Loucy (cell line): Measurements from ENCODE around the gene GPR152.
A peak's percentile ranks its signal among the peaks of the same experiment; 100 is the strongest.
"Not testable (repeated sequence)": the region's sequence is repeated elsewhere in the genome, so short reads cannot be mapped to it uniquely, and the experiment has no call there.

Experiments
- H2AFZ ChIP-seq: fragments of 200-600 bp; sonication (generic); 2 replicates; pipeline ENCODE4 v1.6.0; 2016; ENCODE audit warnings: antibody characterized with exemption, mild to moderate bottlenecking, low read length, moderate library complexity
- H3F3A ChIP-seq: fragments of 200-600 bp; 2 replicates; pipeline ENCODE4 v1.6.0; 2016; ENCODE audit warnings: antibody characterized with exemption, low read depth, mild to moderate bottlenecking
- H3K27me3 ChIP-seq: fragments of 200-600 bp; sonication (generic); 2 replicates; pipeline ENCODE4 v1.6.1; 2014; ENCODE audit warnings: low read length, mild to moderate bottlenecking; ENCODE audit not compliant: insufficient read depth, poor library complexity, severe bottlenecking
- H3K36me3 ChIP-seq: fragments of 200-600 bp; sonication (generic); 2 replicates; pipeline ENCODE4 v1.6.1; 2016; ENCODE audit warnings: low read length; ENCODE audit not compliant: insufficient read depth
- H3K4me1 ChIP-seq: fragments of 200-600 bp; sonication (generic); 2 replicates; pipeline ENCODE4 v1.5.1; 2014; ENCODE audit warnings: low read length, mild to moderate bottlenecking; ENCODE audit not compliant: insufficient read depth, poor library complexity, severe bottlenecking
- H3K4me2 ChIP-seq: fragments of 200-600 bp; sonication (generic); 2 replicates; pipeline ENCODE4 v1.6.0; 2014; ENCODE audit warnings: antibody characterized with exemption, low read length, low read depth, mild to moderate bottlenecking; ENCODE audit not compliant: poor library complexity, severe bottlenecking
- H3K4me3 ChIP-seq: fragments of 200-600 bp; sonication (generic); 2 replicates; pipeline ENCODE4 v1.5.1; 2014; ENCODE audit warnings: low read length, mild to moderate bottlenecking, mixed read lengths; ENCODE audit not compliant: poor library complexity, severe bottlenecking
- H3K79me2 ChIP-seq: fragments of 200-600 bp; sonication (generic); 2 replicates; pipeline ENCODE4 v1.6.1; 2014; ENCODE audit warnings: low read length; ENCODE audit not compliant: insufficient read depth
- H3K9ac ChIP-seq: fragments of 200-600 bp; sonication (generic); 2 replicates; pipeline ENCODE4 v1.6.0; 2014; ENCODE audit warnings: mild to moderate bottlenecking, low read depth, low read length, moderate library complexity; ENCODE audit not compliant: poor library complexity, severe bottlenecking
- H3K9me2 ChIP-seq: fragments of 200-600 bp; sonication (generic); replicated peaks from 2 replicates; pipeline ENCODE4 v1.6.1; 2016; ENCODE audit warnings: low read depth, low read length, mixed read lengths
- H3K9me3 ChIP-seq: fragments of 200-600 bp; sonication (generic); 2 replicates; pipeline ENCODE4 v1.6.1; 2014; ENCODE audit warnings: mild to moderate bottlenecking, antibody characterized with exemption, low read length, low read depth; ENCODE audit not compliant: insufficient read depth
- H4K20me1 ChIP-seq: fragments of 200-600 bp; sonication (generic); 2 replicates; pipeline ENCODE4 v1.6.0; 2014; ENCODE audit warnings: antibody characterized with exemption, low read length, mild to moderate bottlenecking; ENCODE audit not compliant: insufficient read depth, poor library complexity, severe bottlenecking
- CTCF ChIP-seq: fragments of 200-600 bp; sonication (generic); conservative IDR thresholded peaks from 2 replicates; pipeline ENCODE4 v1.5.1; 2014; ENCODE audit warnings: mild to moderate bottlenecking, antibody characterized with exemption, low read length
- EZH2phosphoT487 ChIP-seq: fragments of 200-600 bp; IDR thresholded peaks from 2 replicates; pipeline ENCODE4 v1.6.1; 2018; ENCODE audit warnings: antibody characterized with exemption, mild to moderate bottlenecking, moderate library complexity, borderline replicate concordance

GPR152 gene

GRCh38 chr11:67489885-67490726 lies 37.6 kb upstream of the GPR152 start:
- no peaks in the 10 kb centered on the region for H3K9me2 ChIP-seq
- H3K9ac ChIP-seq, result no peak overlapping the region
- TF ChIP-seq EZH2phosphoT487 (no peak), CTCF (no peak)
- H3K27me3 ChIP-seq, result no peaks in the 10 kb centered on the region
- no peak overlapping the region for H3K4me2 ChIP-seq
- H3K9me3 ChIP-seq, result no peaks in the 10 kb centered on the region
- peaks cover 13% of the 10 kb centered on the region for H3K4me1 ChIP-seq
- H4K20me1 ChIP-seq, result peaks cover 10% of the 10 kb centered on the region
- peaks cover 24% of the 10 kb centered on the region for H3K79me2 ChIP-seq
- peaks cover 38% of the 10 kb centered on the region; the same call in 1 of the 2 replicates for H3K36me3 ChIP-seq
- H2AFZ ChIP-seq, result no peak overlapping the region
- H3K4me3 ChIP-seq, result no peak overlapping the region
- H3F3A ChIP-seq, result no peaks in the 10 kb centered on the region

DNA sequence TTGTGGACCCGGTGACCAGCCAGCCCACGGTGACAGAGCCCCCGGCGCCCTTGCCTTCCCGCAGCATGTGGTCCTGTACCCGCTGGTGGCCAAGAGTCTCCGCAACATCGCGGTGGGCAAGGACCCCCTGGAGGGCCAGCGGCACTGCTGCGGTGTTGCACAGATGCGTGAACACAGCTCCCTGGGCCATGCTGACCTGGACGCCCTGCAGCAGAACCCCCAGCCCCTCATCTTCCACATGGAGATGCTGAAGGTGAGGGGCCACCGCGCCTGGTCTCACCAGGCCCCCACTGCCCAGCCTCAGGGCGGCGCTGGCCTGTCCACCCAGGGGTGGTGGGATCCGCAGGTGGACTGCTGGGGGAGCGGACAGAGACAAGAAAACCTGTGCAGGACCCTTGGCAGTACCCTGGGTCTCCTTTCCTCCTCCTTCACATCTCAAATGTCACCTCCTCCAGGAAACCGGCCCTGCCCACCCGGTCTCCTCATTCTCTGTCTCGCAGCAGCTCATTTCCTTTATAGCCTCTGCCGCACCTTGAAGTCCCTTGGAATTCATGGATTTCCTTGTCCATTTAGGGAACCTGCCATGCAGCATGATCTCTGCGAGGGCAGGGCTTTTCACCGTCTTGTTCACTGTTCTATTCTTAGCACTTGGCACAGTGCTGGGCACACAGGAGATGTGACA lies 36.8 kb upstream of the GPR152 start:
- no peak overlapping the region for H3K4me3 ChIP-seq
- H3F3A ChIP-seq, result no peaks in the 10 kb centered on the region
- H3K36me3 ChIP-seq, result peaks cover 38% of the 10 kb centered on the region; the same call in 1 of the 2 replicates
- no peak overlapping the region for H3K9ac ChIP-seq
- H3K4me2 ChIP-seq, result no peak overlapping the region
- no peaks in the 10 kb centered on the region for H3K9me3 ChIP-seq
- H3K9me2 ChIP-seq, result no peaks in the 10 kb centered on the region
- TF ChIP-seq EZH2phosphoT487 (no peak), CTCF (no peak)
- peaks cover 21% of the 10 kb centered on the region for H3K4me1 ChIP-seq
- H2AFZ ChIP-seq, result no peak overlapping the region
- no peaks in the 10 kb centered on the region for H3K27me3 ChIP-seq
- peaks cover 10% of the 10 kb centered on the region for H4K20me1 ChIP-seq
- H3K79me2 ChIP-seq, result peaks cover 31% of the 10 kb centered on the region

GRCh38 chr11:67486481-67487195 lies 34.1 kb upstream of the GPR152 start:
- Histone ChIP-seq H3K9me2 (no peaks in the 10 kb centered on the region), H2AFZ (no peak overlapping the region), H3F3A (no peaks in the 10 kb centered on the region), H4K20me1 (peaks cover 14% of the 10 kb centered on the region), H3K4me1 (peaks cover 30% of the 10 kb centered on the region), H3K4me3 (peak overlapping the region; percentile 50), H3K36me3 (peaks cover 31% of the 10 kb centered on the region; the same call in 1 of the 2 replicates), H3K4me2 (peak overlapping the region; percentile 70), H3K79me2 (peaks cover 42% of the 10 kb centered on the region), H3K27me3 (no peaks in the 10 kb centered on the region), H3K9ac (no peak overlapping the region), H3K9me3 (no peaks in the 10 kb centered on the region)
- TF ChIP-seq CTCF (no peak), EZH2phosphoT487 (no peak)

DNA sequence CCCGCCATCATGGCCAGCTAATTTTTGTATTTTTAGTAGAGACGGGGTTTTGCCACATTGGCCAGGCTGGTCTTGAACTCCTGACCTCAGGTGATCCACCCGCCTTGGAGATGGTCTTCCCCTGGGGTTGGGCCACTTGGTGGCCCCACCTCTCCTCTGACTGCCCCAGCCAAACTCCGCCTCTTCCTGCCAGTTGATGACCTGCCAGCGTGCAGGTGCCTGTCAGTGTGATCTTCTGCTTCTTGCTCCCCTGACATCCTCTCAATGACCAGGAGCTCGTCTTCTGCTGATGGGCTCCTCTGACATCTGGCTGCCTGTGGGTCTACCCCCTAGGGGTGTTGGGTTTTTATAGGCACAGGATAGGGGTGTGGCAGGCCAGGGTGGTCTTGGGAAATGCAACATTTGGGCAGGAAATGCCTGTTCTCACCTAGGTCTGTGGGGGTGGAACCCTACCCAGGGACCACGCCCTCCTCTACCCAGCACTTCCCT lies 33.4 kb upstream of the GPR152 start:
- H3F3A ChIP-seq, H2AFZ ChIP-seq, H3K9ac ChIP-seq, H3K27me3 ChIP-seq, H3K9me2 ChIP-seq, H3K9me3 ChIP-seq: not testable (repeated sequence)
- Histone ChIP-seq H3K4me3 (peak overlapping the region; percentile 50), H3K36me3 (peaks cover 24% of the 10 kb centered on the region; the same call in 1 of the 2 replicates), H3K4me2 (peak overlapping the region; percentile 70), H3K4me1 (peaks cover 30% of the 10 kb centered on the region), H3K79me2 (peaks cover 42% of the 10 kb centered on the region), H4K20me1 (peaks cover 14% of the 10 kb centered on the region)
